Inflammatory macrophage (primary cell): ENCODE results near the gene CUL4A.
"Not testable (repeated sequence)": the region's sequence is repeated elsewhere in the genome, so short reads cannot be mapped to it uniquely, and the experiment has no call there.

Source experiments
- DNase-seq, 2 donors: peaks; one replicate each; pipeline ENCODE4 v3.0.0-alpha.2; 2020 to 2022

CUL4A gene

GRCh38 chr13:113239986-113240385 lies 30.6 kb downstream of the CUL4A start:
- DNase-seq, result no peak

- DNase-seq, result not testable (repeated sequence)
These were observed 32.2 kb downstream of the CUL4A start for GRCh38 chr13:113241623-113242022.

- DNase-seq, result no peak
These were observed 34.4 kb downstream of the CUL4A start for GRCh38 chr13:113243847-113244246.

- DNase-seq, result peak in 1 of 2 donors; percentile 46
These were observed 36.7 kb downstream of the CUL4A start for GRCh38 chr13:113245849-113246796.

GRCh38 chr13:113252516-113253095 lies 43.2 kb downstream of the CUL4A start:
- DNase-seq, result no peak

- DNase-seq, result not testable (repeated sequence)
These were observed 48.5 kb downstream of the CUL4A start for GRCh38 chr13:113257908-113258307.

- peak; percentile 76 to 82 for DNase-seq
These were observed 49.1 kb downstream of the CUL4A start for GRCh38 chr13:113258321-113259054.

GRCh38 chr13:113260996-113261395 lies 51.6 kb downstream of the CUL4A start:
- DNase-seq, result peak; percentile 70 to 85

- not testable (repeated sequence) for DNase-seq
These were observed 53.6 kb downstream of the CUL4A start for GRCh38 chr13:113263016-113263415.

- no peak for DNase-seq
These were observed 58.4 kb downstream of the CUL4A start for GRCh38 chr13:113267642-113268405.

GRCh38 chr13:113272031-113272430 lies 62.6 kb downstream of the CUL4A start:
- peak; percentile 45 to 70 for DNase-seq

GRCh38 chr13:113272701-113273181 lies 63.3 kb downstream of the CUL4A start:
- DNase-seq, result peak; percentile 98 to 99

- peak in 1 of 2 donors; percentile 33 for DNase-seq
These were observed 63.9 kb downstream of the CUL4A start for GRCh38 chr13:113273321-113273720.

- DNase-seq, result peak; percentile 68 to 92
These were observed 64.6 kb downstream of the CUL4A start for GRCh38 chr13:113273851-113274590.

- peak; percentile 48 to 71 for DNase-seq
These were observed 65.3 kb downstream of the CUL4A start for GRCh38 chr13:113274721-113275120.

GRCh38 chr13:113275387-113275786 lies 66.0 kb downstream of the CUL4A start:
- peak; percentile 47 to 48 for DNase-seq

- no peak for DNase-seq
These were observed 70.7 kb downstream of the CUL4A start for GRCh38 chr13:113280126-113280525.

- no peak for DNase-seq
These were observed 74.5 kb downstream of the CUL4A start for GRCh38 chr13:113283904-113284303.

- DNase-seq, result no peak
These were observed 79.5 kb downstream of the CUL4A start for GRCh38 chr13:113288880-113289279.

- no peak for DNase-seq
These were observed 81.7 kb downstream of the CUL4A start for GRCh38 chr13:113291129-113291528.
